IPS-18c (cell line): Measurements from ENCODE around the gene PREX1.

Source experiments
- H3K4me3 ChIP-seq: 2 replicates; pipeline ENCODE4 v1.7.0; 2013; ENCODE audit warnings: low read depth, mild to moderate bottlenecking, low read length, moderate library complexity; ENCODE audit not compliant: insufficient read depth
- H3K9me3 ChIP-seq: one replicate; pipeline ENCODE4 v1.6.1; 2013; ENCODE audit warnings: mild to moderate bottlenecking, low read length, moderate library complexity; ENCODE audit not compliant: control insufficient read depth, insufficient read depth

PREX1 gene

DNA sequence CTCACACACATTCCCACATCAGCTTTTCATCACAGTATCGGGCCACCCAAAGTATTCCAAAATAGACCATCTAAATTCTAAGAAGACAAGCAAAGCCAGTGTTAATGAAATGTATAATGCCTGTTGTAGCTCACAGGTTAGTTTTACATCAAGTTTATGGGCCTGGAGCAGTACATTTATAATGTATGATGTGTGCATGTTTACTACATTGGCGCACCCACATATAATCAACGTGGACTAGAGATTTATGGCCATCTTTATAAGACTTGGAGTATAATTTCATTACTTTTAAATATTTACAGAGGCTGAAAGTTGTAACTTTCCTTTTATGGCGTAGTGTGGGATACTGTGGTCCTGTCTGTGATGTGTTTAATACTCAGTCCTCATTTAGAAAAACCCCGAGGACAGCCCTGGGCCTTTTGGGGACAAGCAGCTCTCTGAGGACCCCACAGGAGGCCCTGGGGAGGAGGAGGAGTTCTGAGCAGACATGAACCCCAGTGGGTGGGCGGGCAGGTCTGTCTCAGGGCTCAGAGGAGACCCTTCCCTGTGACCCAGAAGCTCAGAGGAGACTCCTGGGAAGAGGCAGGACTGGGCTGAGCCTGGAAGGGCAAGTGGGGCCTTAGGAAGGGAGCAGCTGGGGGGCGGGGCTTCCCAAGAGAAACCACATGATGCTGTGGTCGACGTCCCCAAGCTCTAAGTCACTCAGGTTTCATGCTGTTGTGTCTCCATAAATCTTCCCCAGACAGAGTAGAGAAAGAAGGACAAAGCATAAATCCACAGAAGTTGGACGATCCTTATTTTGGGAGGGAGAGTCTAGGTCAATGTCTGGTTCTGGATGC, 232.1 kb downstream of the PREX1 start:
- Histone ChIP-seq H3K9me3 (peaks cover 2% of the 10 kb centered on the region), H3K4me3 (no peak overlapping the region)

DNA sequence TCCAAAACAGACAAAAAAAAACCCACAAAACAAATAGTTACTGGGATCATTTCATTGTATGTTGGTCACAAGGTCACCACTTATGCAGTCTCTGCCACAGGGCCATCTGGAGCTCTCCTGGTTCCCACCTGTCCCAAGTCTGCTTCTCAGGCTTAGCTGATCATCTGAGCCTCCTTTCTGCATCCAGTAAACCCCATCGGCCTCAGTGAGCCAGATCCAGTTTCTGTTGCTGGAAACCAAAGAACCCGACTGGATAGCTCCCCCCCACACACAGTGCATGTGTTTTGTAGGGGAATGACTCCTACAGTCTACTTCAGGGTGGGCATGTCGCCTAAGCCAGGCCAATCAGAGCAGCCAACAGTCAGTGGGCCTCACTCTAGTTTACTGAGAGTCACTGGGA, 233.3 kb downstream of the PREX1 start:
- peaks cover 2% of the 10 kb centered on the region for H3K9me3 ChIP-seq
- no peak overlapping the region for H3K4me3 ChIP-seq

DNA sequence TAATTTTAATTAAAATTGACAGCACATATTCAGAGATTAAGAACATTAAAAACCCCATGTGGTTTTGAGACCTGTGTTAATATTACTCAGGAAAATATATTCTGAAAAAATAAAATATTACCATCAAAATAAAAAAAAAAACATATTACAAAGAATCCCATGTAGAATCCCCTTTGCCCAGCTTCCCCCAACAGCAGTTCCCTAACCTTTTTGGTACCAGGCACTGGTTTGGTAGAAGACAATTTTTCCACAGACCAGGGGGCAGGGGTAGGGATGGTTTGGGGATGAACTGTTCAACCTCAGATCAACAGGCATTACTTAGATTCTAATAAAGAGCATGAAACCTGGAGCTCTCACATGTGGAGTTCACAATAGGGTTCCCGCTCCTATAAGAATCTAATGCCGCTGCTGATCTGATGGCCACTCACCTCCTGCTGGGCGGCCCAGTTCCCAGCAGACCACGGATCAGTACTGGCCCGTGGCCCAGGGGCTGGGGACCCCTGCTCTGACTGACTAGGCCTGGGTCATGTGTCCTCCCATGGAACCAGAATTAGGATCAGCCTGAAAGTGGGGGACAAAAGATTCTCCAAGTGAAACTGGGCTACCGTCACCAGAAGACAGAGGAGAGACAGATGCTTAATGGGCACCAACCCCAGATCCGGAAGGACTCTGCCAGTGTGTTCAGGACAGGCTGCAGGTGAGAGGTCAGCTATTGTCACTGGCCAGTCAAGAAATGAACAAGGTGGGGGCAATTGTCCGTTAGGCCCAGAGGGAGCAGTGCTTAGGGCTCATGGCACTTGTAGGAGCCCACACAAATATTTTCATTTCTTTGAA, 235.5 kb downstream of the PREX1 start:
- H3K9me3 ChIP-seq, result peaks cover 2% of the 10 kb centered on the region
- H3K4me3 ChIP-seq, result no peak overlapping the region

DNA sequence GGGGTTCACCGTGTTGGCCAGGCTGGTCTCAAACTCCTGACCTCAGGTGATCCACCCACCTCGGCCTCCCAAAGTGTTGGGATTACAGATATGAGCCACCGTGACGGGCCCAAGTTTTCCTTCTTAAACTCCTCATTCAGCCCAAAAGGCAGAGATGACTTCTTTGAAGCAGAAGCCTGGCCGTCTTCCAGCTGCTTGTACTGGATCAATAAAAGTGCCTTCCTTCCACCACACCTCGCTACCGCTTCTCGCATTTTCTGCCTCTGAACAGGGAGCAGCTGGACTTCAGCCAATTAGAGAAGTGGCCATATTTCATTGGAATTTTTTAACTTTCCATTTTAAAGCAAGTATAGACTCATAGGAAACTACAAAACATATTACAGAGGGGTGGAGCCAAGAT, 241.1 kb downstream of the PREX1 start:
- H3K4me3 ChIP-seq, result no peak overlapping the region
- H3K9me3 ChIP-seq, result peaks cover 3% of the 10 kb centered on the region

DNA sequence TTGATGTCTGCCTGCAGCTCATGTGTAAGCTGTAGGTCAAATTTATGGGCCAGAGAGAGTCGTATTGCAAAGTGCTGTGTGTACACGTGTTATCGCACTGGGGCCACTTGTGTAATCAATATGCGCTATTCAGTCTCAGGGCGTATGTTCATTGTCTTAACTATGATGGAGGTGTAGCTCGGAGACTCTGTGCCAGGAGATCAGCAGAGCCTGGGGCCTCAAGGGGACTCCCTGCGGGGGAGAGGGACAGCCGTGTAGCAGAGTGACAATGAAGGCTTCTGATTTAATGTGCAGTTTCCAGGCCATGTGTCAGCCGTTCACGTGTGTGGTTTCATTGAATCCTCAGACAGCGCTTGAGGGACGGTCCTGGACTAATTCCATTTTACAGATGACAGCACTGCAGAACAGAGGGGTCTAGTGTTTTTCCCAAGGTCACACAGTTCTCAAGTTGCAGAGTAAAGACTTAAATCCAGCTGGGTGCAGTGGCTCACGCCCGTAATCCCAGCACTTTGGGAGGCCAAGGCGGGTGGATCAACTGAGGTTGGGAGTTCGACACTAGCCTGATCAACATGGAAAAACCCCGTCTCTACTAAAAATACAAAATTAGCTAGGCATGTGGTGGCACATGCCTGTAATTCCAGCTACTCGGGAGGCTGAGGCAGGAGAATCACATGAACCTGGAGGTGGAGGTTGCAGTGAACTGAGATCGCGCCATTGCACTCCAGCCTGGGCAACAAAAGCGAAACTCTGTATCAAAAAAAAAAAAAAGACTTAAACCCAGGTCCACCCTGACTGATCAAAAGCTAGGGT, 242.5 kb downstream of the PREX1 start:
- Histone ChIP-seq H3K9me3 (peaks cover 3% of the 10 kb centered on the region), H3K4me3 (no peak overlapping the region)

DNA sequence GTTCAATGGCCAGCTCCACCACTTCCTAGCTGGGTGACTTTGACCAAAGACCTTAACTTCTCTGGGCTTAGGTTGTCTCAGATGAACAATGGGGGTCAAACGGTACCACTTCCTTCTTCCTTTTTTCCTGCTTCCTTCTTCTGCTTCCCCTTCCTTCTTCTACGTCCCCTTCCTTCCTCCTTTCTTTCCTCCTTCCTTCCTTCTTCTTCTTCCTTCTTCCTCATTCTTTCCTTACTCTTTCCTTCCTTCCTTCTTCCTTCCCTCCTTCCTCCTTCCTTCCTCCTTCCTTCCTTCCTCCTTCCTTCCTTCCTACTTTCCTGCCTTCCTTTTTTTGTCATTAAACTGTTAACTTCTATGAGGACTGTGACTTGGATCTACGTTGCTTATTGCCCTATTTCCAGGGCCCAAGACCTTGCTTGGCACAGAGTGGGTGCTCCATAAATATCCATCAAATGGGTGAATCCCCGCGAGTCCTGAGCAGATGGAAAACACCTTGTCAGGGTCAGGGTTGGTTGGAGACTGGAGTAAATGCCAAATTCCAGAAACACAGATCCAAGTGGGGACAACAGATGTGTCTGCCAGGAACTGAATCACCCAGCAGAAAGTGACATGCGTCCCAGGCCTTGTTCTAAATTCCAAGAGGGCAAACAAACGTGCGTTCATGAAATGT, 243.3 kb downstream of the PREX1 start:
- Histone ChIP-seq H3K4me3 (no peak overlapping the region), H3K9me3 (peaks cover 3% of the 10 kb centered on the region)

DNA sequence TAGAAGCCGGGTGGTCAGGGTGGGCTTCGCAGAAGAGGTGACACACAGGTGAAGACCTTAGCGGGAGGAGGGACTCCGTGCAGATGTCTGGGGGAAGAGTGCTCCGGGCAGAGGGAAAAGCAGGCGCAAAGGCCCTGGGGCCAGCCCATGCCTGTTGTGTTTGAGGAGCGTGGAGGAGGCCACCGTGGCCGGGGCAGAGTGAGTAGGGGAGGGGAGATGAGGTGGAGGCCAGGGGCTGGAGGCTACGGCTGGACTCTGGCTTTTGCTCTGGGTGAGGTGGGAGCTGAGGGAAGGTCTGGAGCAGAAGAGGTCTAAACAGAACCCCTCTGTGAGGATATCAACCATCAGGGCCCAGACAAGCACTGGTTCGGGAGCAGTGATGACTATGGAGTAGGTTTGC, 244.0 kb downstream of the PREX1 start:
- Histone ChIP-seq H3K9me3 (peaks cover 4% of the 10 kb centered on the region), H3K4me3 (no peak overlapping the region)

DNA sequence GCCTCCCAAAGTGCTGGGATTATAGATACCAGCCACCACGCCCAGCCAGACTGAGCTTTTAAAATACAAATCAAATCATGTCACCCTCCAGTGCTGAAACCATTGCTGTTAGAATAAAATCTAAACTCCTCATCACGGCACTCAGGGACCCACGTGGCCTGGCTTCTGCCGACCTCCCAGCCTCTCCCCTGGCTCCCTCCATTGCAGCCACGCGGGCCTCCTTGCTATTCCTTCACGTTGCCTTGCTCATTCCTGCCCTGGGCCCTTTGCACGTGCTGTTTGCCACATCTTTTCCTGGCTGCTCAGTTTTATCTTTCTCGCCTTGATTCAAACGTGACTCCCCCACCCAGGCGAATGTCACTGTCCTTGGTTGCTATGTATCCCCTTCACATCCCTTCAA, 244.6 kb downstream of the PREX1 start:
- H3K9me3 ChIP-seq, result peaks cover 5% of the 10 kb centered on the region
- H3K4me3 ChIP-seq, result no peak overlapping the region

DNA sequence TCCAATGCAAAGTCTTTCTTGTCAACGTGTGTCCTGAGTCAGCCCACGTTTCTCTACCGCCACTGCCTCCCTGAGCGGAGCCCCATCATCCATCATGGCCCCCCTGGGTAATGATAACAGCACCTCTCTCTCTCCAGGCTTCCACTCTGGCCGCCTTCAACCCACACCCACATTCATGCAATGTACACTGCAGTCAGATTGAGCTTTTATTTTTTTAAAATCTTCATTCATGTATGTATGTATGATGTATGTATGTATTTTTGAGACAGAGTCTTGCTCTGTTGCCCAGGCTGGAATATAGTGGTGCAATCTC, 245.2 kb downstream of the PREX1 start:
- H3K9me3 ChIP-seq, result peaks cover 5% of the 10 kb centered on the region
- H3K4me3 ChIP-seq, result no peak overlapping the region

DNA sequence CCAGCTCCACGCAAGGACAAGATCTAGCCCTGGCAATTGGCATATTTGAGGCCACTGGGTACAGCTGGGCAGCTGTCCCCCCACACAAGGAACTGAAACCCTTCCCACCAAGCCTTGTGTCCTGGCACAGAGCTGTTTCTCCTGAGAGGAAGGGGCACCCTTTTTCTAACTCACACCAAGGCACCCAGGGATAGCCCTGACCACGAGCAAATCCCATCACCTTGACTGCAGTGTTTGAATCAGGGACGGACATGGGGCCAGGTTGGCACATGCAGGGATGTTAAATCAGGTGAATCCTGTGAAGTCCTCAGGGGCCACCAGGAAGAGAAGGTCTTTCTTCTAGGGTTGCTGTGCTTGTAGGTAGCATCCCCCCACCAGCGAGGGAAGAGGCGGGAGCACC, 246.6 kb downstream of the PREX1 start:
- Histone ChIP-seq H3K4me3 (no peak overlapping the region), H3K9me3 (peaks cover 2% of the 10 kb centered on the region)

DNA sequence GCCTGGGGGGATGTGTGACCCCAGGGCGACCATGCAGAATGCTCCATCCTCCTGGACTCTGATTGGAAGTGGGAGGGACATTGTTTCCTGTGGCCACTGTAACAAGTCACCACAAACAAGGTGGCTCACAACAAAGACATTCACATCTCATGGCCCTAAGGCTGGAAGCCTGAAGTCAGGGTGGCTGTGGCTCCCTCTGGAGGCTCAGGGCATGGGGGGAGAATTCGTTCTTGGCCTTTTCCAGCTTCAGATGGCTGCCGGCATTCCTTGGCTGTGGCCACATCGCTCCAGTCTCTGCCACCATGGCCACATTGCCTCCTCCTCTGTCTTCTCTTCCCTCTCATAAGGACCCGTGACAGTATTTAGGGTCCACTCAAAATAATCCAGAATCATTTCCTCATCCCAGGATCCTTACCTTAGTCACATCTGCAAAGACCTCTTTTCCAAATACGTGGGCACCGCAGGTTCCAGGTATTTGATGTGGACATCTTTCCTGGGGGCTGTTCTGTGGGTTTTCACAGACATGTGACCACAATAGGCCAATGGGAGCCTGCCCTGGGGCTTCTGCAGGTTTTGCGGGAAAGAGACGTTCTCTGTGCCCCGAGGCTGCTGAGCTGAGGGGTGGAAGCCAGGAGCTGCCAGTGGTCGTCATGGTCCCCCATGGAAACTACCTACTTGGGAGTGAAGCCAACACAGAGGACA, 249.3 kb downstream of the PREX1 start:
- Histone ChIP-seq H3K4me3 (no peak overlapping the region), H3K9me3 (peaks cover 2% of the 10 kb centered on the region)

DNA sequence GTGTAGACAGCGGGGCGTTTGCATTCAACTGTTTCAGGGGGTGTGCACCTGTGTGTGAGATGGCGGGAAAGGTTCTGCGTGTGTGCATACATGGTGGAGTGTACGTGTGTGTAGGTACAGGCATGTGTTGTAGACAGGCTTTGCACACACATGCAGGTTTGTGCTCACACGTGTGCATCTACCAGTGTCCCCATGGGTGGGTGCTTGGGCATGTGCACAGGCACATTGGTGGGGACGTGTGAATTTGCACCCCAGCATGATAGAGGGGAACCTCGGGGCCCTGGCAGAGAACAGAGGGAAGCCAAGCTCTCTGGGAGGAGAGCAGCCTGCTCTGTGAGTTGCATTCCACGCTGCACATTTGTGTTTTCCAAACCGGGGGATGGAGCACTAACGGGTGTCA, 250.2 kb downstream of the PREX1 start:
- Histone ChIP-seq H3K4me3 (no peak overlapping the region), H3K9me3 (peaks cover 2% of the 10 kb centered on the region)

DNA sequence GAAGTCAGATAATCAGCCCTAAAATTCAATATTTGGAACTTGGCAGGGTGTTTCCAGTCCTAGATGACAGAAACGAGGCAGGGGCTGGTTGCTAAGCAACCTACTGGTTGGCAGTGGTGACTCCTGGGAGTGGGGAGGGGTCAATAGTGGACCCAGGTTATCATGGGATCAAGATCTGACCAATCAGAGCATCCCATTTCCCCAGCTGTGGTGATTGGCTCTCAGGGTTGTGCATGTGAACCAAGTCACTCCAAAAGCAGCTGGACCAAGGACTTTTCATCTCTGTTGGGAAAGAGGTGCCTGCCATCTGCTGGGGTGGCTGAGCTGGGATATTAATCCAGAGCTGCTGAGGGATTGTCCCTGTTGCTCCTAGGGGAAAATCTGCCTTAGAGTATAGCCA, 253.4 kb downstream of the PREX1 start:
- peaks cover 2% of the 10 kb centered on the region for H3K9me3 ChIP-seq
- no peak overlapping the region for H3K4me3 ChIP-seq
